Renal cortical epithelial cell (primary cell): ENCODE measurements around the gene MINPP1. TPM values are rescaled to one million over a fixed set of nuclear protein-coding genes. Genes with fewer than 3 reads are reported as not detected.

ENCODE experiments used
- total RNA-seq: library from RNA; depleted of rRNA; stranded (reverse); fragments of >200 nt; gene quantifications from 2 replicates; pipeline ENCODE4 v1.2.3, GENCODE V29; 2014

Gene MINPP1
- total RNA-seq, 1 donor from 2014 or later = 40.4 TPM

Other genes starting within 250 kb of the MINPP1 start
- gene NUTM2D, start 147.1 kb upstream of the MINPP1 start, total RNA-seq = 0.87 and 6.9 TPM in 2 replicates
- gene PAPSS2, start 155.0 kb downstream of the MINPP1 start, total RNA-seq = 57.7 and 67.0 TPM in 2 replicates